HepG2 (cell line): ENCODE data around the gene FBLN5.

Experiments
- CBX5 ChIP-seq: sonication (generic); formaldehyde crosslinking; IDR thresholded peaks from 2 replicates; pipeline ENCODE4 v1.4.0; 2020; ENCODE audit warnings: missing genetic modification reagents, borderline replicate concordance
- CTCF ChIP-seq: sonication (generic); formaldehyde crosslinking; IDR thresholded peaks from 2 replicates; pipeline ENCODE4 v1.5.0; 2020; ENCODE audit warnings: mild to moderate bottlenecking, missing genetic modification reagents, moderate library complexity
- FOXA1 ChIP-seq, 2 experiments: fragments of 450-650 bp in 1 of 2; sonication (generic) in 1 of 2; formaldehyde crosslinking in 1 of 2; IDR thresholded peaks; 2 replicates each; pipeline versions ENCODE4 v1.4.0 to v1.6.1; 2016 to 2020; ENCODE audit warnings: missing genetic modification reagents in 1 of 2
- JUNB ChIP-seq: sonication (generic); formaldehyde crosslinking; IDR thresholded peaks from 2 replicates; pipeline ENCODE4 v1.8.0; 2022; ENCODE audit warnings: missing genetic modification reagents, mild to moderate bottlenecking, borderline replicate concordance
- PATZ1 ChIP-seq: sonication (generic); formaldehyde crosslinking; IDR thresholded peaks from 2 replicates; pipeline ENCODE4 v1.4.0; 2020; ENCODE audit warnings: missing genetic modification reagents
- POLR2A ChIP-seq, 2 experiments: IDR thresholded peaks; 2 replicates each; pipeline ENCODE4 v1.6.1; 2011; ENCODE audit warnings: low read depth in 2 of 2, low read length in 2 of 2, mild to moderate bottlenecking in 1 of 2, moderate library complexity in 1 of 2; ENCODE audit not compliant: insufficient read depth in 1 of 2
- SNRNP70 ChIP-seq: fragments of 200-400 bp; formaldehyde crosslinking; IDR thresholded peaks from 2 replicates; pipeline ENCODE4 v1.6.1; 2017; ENCODE audit warnings: mild to moderate bottlenecking, low read depth, low read length, moderate library complexity
- TAF1 ChIP-seq: sonication (generic); formaldehyde crosslinking; IDR thresholded peaks from 2 replicates; pipeline ENCODE4 v1.4.0; 2020; ENCODE audit warnings: missing genetic modification reagents
- TIGD3 ChIP-seq: sonication (generic); formaldehyde crosslinking; IDR thresholded peaks from 2 replicates; pipeline ENCODE4 v1.5.1; 2020; ENCODE audit warnings: mild to moderate bottlenecking, missing genetic modification reagents, borderline replicate concordance
- ZBTB8A ChIP-seq: sonication (generic); formaldehyde crosslinking; IDR thresholded peaks from 2 replicates; pipeline ENCODE4 v1.4.0; 2020; ENCODE audit warnings: mild to moderate bottlenecking, low read depth, missing genetic modification reagents, borderline replicate concordance
- ZNF639 ChIP-seq: conservative IDR thresholded peaks from 2 replicates; pipeline ENCODE4 v1.6.1; 2018; ENCODE audit warnings: missing genetic modification reagents
- TF ChIP-seq, protein P1 (sequence below): sonication (generic); formaldehyde crosslinking; IDR thresholded peaks from 2 replicates; pipeline ENCODE4 v1.8.0; 2022; ENCODE audit warnings: low read depth, missing genetic modification reagents

- TF ChIP-seq SNRNP70 (no peak), CTCF (CRISPR knock-in tag) (no peak), TIGD3 (CRISPR knock-in tag) (no peak), TAF1 (CRISPR knock-in tag) (no peak), POLR2A (IDR thresholded peaks at IDR 0.05; ENCODE audit: insufficient read depth in 1 of 2, low read depth in 2 of 2, low read length in 2 of 2) (no peak), CBX5 (no peak), ZNF639 (no peak), FOXA1 (IDR thresholded peaks at IDR 0.05) (no peak), FOXA1 (CRISPR knock-in tag; IDR thresholded peaks at IDR 0.05) (no peak), PATZ1 (CRISPR knock-in tag) (no peak), ZBTB8A (CRISPR knock-in tag) (no peak), JUNB (CRISPR knock-in tag) (no peak)
- TF ChIP-seq, protein P1, sequence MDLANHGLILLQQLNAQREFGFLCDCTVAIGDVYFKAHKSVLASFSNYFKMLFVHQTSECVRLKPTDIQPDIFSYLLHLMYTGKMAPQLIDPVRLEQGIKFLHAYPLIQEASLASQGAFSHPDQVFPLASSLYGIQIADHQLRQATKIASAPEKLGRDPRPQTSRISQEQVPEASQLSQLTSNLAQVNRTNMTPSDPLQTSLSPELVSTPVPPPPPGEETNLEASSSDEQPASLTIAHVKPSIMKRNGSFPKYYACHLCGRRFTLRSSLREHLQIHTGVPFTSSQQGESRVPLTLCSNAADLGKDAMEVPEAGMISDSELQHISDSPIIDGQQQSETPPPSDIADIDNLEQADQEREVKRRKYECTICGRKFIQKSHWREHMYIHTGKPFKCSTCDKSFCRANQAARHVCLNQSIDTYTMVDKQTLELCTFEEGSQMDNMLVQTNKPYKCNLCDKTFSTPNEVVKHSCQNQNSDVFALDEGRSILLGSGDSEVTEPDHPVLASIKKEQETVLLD (CRISPR knock-in tag) = no peak
These were observed 45.2 kb downstream of the FBLN5 start for GRCh38 chr14:91902336-91902735.
